Measurements from ENCODE around the gene NME9. TPM values are rescaled to one million over a fixed set of nuclear protein-coding genes. Genes with fewer than 3 reads are reported as not detected.

Gene NME9
- total and polyA plus RNA-seq, 8 donors: 0.13 to 0.55 TPM; not detected in 6

DNA sequence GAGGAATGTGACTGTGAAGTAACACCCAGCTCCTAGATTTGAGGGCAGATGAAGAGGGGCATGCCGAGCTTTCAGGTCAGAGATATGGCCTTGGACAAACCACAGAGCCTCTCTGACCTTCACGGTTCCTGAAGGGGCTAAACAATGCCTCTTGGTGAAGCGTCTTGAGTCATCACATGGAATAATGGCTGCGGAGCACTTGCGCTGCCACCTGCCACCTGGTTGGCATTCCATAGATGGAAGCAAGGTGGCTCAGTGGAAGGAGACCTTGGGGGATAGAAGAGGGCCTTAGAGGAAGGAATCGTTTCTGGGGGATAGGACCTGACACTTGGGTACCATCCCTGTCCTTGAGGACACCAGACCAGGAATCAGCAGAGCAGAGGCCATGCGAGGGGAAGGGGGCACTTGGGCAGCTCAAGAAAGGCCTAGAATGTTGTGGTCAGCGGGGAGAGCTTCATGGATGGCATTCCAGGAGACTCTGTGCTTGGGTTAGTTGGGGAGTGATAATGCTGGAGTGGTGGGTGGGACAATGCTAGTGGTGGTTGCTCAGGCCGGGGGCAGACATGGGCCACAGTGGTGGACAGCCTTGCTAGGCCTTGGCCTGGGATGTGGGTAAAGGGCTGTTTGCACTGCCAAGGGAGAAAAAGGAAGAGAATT, 31.3 kb upstream of the NME9 start:
- intact Hi-C loops (cut with DNase I; ENCODE audit: low total_unique reads): no loop called here
- no peak for DNase-seq
- H3K4me1 ChIP-seq: peaks cover 0 to 39% (median 11%) of the 10 kb centered on the region in 4 donors
- no peaks in the 10 kb centered on the region for H3K9me3 ChIP-seq
- no peak overlapping the region for H3K4me3 ChIP-seq
- no peaks in the 10 kb centered on the region for H3K27me3 ChIP-seq
- H3K36me3 ChIP-seq: peaks cover 0 to 2% (median 0%) of the 10 kb centered on the region in 4 donors
- H3K27ac ChIP-seq: no peak overlapping the region
- WGBS, 5 donors: 84 to 94% (median 91%) methylated on average over 7 to 9 of the region's 9 CpGs
- no peak for TF ChIP-seq POLR2A (IDR thresholded peaks at IDR 0.05)
- no peak for TF ChIP-seq EP300 (IDR thresholded peaks at IDR 0.05)
- TF ChIP-seq POLR2AphosphoS5 (IDR thresholded peaks at IDR 0.05): no peak
- no peak for TF ChIP-seq CTCF (IDR thresholded peaks at IDR 0.05)

DNA sequence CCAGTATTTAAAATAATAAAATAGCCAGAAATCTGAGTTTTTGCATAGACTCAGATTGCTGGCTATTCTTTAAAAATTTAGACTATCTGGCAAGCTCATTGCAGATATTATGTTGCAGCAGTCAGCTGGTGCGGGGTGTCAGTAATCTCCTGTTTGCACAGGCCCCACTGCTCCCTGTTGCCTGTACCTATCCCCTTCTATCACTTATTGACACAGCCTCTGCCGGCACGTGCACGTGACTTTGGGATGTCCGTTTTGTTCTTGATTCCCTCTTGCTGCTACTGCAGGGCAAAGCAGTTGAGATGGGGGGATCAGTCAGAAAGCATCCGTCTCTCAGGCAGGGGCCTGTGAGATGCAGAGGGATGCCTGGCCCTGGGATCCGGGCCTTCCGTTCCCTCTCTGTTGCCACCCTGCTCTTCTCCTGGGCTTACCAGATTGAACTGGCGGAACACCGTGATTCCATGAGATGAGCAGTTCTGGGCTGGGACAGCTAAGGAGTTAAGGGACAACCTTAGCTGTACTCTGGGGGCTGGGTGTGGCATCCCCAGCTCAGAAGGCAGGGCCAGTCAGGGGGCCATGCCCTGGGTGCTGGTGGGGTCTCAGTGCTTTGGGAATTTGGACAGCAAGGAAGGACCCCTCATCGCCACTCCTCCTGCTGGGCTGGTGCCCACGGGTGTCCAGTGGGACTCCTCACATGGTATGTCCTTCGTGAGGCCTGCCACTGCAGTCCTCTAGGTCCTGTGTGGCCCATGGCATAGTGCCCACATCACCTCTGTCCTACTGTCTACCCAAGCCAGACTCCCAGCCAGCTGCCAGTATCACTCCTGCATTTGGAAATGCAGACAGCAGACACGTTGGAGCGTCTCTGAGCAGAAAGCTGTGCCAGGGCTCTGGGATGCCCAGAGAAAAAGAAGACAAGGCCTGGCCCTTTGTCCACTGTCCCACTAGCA, 30.5 kb upstream of the NME9 start:
- no peak overlapping the region for H3K4me3 ChIP-seq
- peaks cover 0 to 39% (median 11%) of the 10 kb centered on the region in 4 donors for H3K4me1 ChIP-seq
- WGBS, 5 donors: 78 to 87% (median 79%) methylated on average over 14 to 15 of the region's 15 CpGs
- H3K27me3 ChIP-seq: no peaks in the 10 kb centered on the region
- intact Hi-C loops (cut with DNase I; ENCODE audit: low total_unique reads): no loop called here
- H3K27ac ChIP-seq: no peak overlapping the region
- TF ChIP-seq POLR2AphosphoS5 (IDR thresholded peaks at IDR 0.05): no peak
- TF ChIP-seq CTCF (IDR thresholded peaks at IDR 0.05): no peak
- TF ChIP-seq EP300 (IDR thresholded peaks at IDR 0.05): no peak
- peaks cover 0 to 6% (median 5%) of the 10 kb centered on the region in 4 donors for H3K36me3 ChIP-seq
- no peaks in the 10 kb centered on the region for H3K9me3 ChIP-seq
- DNase-seq: peak in 1 of 2 donors; percentile 17

DNA sequence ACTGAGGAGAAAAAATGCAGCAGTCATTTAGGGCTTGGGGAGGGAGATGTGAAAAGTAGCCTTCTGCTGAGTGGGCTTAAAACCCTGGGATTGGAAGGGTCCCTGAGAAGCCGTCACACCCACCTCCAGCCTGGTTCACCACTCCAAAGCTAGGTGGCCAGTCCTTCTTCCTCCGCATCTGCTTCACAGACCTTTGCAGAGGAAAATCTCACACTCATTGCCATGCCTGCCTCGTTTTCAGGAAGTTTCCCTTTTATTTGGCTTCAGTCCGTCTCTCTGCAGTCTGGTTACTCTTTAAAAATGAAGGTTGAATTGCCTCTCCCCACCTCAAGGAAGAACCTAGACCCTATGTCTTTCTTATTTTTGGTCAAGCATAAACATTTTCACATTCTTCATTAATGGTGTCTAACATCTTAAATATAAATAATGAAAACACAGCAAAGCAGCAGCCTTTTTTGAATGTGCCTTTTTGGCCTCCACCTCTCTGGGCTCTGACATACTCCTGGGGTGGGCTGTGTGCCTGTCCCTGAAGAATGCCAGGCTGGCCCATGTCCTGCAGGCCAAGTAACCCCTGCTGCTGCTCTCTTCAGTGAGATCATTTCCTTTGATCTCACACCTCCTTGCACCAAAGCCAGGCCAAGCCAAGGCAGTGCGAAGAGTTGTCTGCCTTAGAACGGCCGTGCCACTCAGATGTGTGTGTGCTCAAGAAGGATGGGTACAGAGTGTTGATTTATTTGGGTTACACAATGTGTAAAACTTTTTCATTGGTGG, 29.7 kb upstream of the NME9 start:
- Histone ChIP-seq H3K4me1 (peaks cover 0 to 39% (median 11%) of the 10 kb centered on the region in 4 donors), H3K4me3 (no peak overlapping the region), H3K36me3 (peaks cover 0 to 9% (median 5%) of the 10 kb centered on the region in 4 donors), H3K27ac (peak overlapping the region in 1 of 5 donors; percentile 8), H3K27me3 (no peaks in the 10 kb centered on the region), H3K9me3 (no peaks in the 10 kb centered on the region)
- no peak for TF ChIP-seq EP300 (IDR thresholded peaks at IDR 0.05)
- no peak for TF ChIP-seq CTCF (IDR thresholded peaks at IDR 0.05)
- no peak for TF ChIP-seq POLR2AphosphoS5 (IDR thresholded peaks at IDR 0.05)
- no peak for TF ChIP-seq POLR2A (IDR thresholded peaks at IDR 0.05)
- 65 to 77% (median 76%) methylated on average over 7 of the region's 7 CpGs for WGBS, 5 donors
- intact Hi-C loops (cut with DNase I; ENCODE audit: low total_unique reads): no loop called here
- DNase-seq: no peak

All from stomach (tissue), 9 donors.